Vagina (tissue), 2 donors: ENCODE data around the gene AGK.

Source experiments
- CTCF ChIP-seq, 3 experiments: fragments of 450-650 bp in 2 of 3; fragments of 200-600 bp in 1 of 3; sonication (generic) in 1 of 3; IDR thresholded peaks; one replicate each; pipeline ENCODE4 v1.5.1; 2017 to 2019; ENCODE audit warnings: antibody characterized with exemption in 3 of 3, mild to moderate bottlenecking in 2 of 3, moderate library complexity in 2 of 3
- POLR2A ChIP-seq, 2 donors: fragments of 450-650 bp; IDR thresholded peaks; one replicate each; pipeline ENCODE4 v1.6.1; 2017; ENCODE audit warnings: antibody characterized with exemption in 2 of 2, mild to moderate bottlenecking in 2 of 2, moderate library complexity in 2 of 2
- POLR2AphosphoS5 ChIP-seq, 2 donors: sonication (generic); formaldehyde crosslinking; IDR thresholded peaks; one replicate each; pipeline ENCODE4 v1.9.0; 2017; ENCODE audit warnings: antibody characterized with exemption in 2 of 2, mild to moderate bottlenecking in 2 of 2, low read depth in 1 of 2; ENCODE audit not compliant: insufficient read depth in 1 of 2

GRCh38 chr7:141654551-141654950 lies 103.3 kb downstream of the AGK start:
- no peak for TF ChIP-seq POLR2A (IDR thresholded peaks at IDR 0.05)
- no peak for TF ChIP-seq POLR2AphosphoS5 (IDR thresholded peaks at IDR 0.05; ENCODE audit: insufficient read depth in 1 of 2, low read depth in 1 of 2)
- TF ChIP-seq CTCF (IDR thresholded peaks at IDR 0.05) = peak in 2 of 3 experiments; percentile 21 to 35
